Hepatocyte (in vitro differentiated cells): ENCODE data around the gene ZNF77. TPM values are rescaled to one million over a fixed set of nuclear protein-coding genes. Genes with fewer than 3 reads are reported as not detected.

Source experiments
- DNase-seq: peaks from one replicate; pipeline ENCODE4 v3.0.0-alpha.2; 2016; ENCODE audit warnings: low spot score
- H2AFZ ChIP-seq: fragments of 200-600 bp; sonication (generic); 2 replicates; pipeline ENCODE4 v1.6.0; 2016; ENCODE audit warnings: antibody characterized with exemption, mild to moderate bottlenecking
- H3K27ac ChIP-seq: fragments of 200-600 bp; sonication (generic); 2 replicates; pipeline ENCODE4 v1.5.1; 2016; ENCODE audit warnings: mild to moderate bottlenecking
- H3K27me3 ChIP-seq: fragments of 200-600 bp; sonication (generic); 2 replicates; pipeline ENCODE4 v1.6.1; 2016
- H3K36me3 ChIP-seq: fragments of 200-600 bp; sonication (generic); replicated peaks from 2 replicates; pipeline ENCODE4 v1.5.1; 2016; ENCODE audit warnings: low read depth; ENCODE audit not compliant: insufficient read depth
- H3K4me1 ChIP-seq: fragments of 200-600 bp; sonication (generic); 2 replicates; pipeline ENCODE4 v1.5.1; 2016; ENCODE audit warnings: mild to moderate bottlenecking, moderate library complexity; ENCODE audit not compliant: insufficient read depth
- H3K4me2 ChIP-seq: fragments of 200-600 bp; sonication (generic); 2 replicates; pipeline ENCODE4 v1.6.0; 2016
- H3K4me3 ChIP-seq: fragments of 200-600 bp; sonication (generic); 2 replicates; pipeline ENCODE4 v1.5.1; 2016; ENCODE audit warnings: mild to moderate bottlenecking
- H3K79me2 ChIP-seq: fragments of 200-600 bp; sonication (generic); 2 replicates; pipeline ENCODE4 v1.6.0; 2017; ENCODE audit warnings: mild to moderate bottlenecking
- H3K9me2 ChIP-seq: fragments of 200-600 bp; sonication (generic); replicated peaks from 2 replicates; pipeline ENCODE4 v1.6.0; 2017; ENCODE audit warnings: mild to moderate bottlenecking; ENCODE audit not compliant: insufficient read depth
- H3K9me3 ChIP-seq: fragments of 200-600 bp; sonication (generic); 2 replicates; pipeline ENCODE4 v1.5.1; 2016; ENCODE audit warnings: low read depth, mild to moderate bottlenecking
- H4K20me1 ChIP-seq: fragments of 200-600 bp; sonication (generic); 2 replicates; pipeline ENCODE4 v1.6.0; 2016; ENCODE audit warnings: mild to moderate bottlenecking; ENCODE audit not compliant: insufficient read depth, poor library complexity, severe bottlenecking
- CTCF ChIP-seq: fragments of 200-600 bp; sonication (generic); IDR thresholded peaks from 2 replicates; pipeline ENCODE4 v1.5.1; 2016; ENCODE audit warnings: antibody characterized with exemption, mild to moderate bottlenecking; ENCODE audit not compliant: poor library complexity
- EZH2 ChIP-seq: fragments of 200-600 bp; sonication (generic); IDR thresholded peaks from 2 replicates; pipeline ENCODE4 v1.6.1; 2016; ENCODE audit warnings: antibody characterized with exemption, mild to moderate bottlenecking, borderline replicate concordance
- EZH2phosphoT487 ChIP-seq: fragments of 200-600 bp; sonication (generic); IDR thresholded peaks from one replicate; pipeline ENCODE4 v1.6.1; 2018; ENCODE audit warnings: antibody characterized with exemption, mild to moderate bottlenecking, low read depth, moderate library complexity; ENCODE audit not compliant: unreplicated experiment, severe bottlenecking
- WGBS: methylation state at CpG from one replicate; pipeline ENCODE4 v1.1.6; 2016; ENCODE audit warnings: low lambda C conversion rate; ENCODE audit errors: missing lambda C conversion rate; 5-methylcytosine and 5-hydroxymethylcytosine counted together
- polyA plus RNA-seq: library from polyadenylated mRNA; unstranded; fragments of >200 nt; fragmentation: Nextera tagmentation; extraction: Ambion mirVana; gene quantifications from 2 replicates; pipeline ENCODE4 v1.2.1, GENCODE V29; 2016
- total RNA-seq: library from RNA; depleted of rRNA; stranded (reverse); fragments of >200 nt; gene quantifications from 2 replicates; pipeline ENCODE4 v1.2.3, GENCODE V29; 2014

Gene ZNF77
- total and polyA plus RNA-seq, 2 experiments from 2014 or later: 1.8 to 3.4 TPM

DNA sequence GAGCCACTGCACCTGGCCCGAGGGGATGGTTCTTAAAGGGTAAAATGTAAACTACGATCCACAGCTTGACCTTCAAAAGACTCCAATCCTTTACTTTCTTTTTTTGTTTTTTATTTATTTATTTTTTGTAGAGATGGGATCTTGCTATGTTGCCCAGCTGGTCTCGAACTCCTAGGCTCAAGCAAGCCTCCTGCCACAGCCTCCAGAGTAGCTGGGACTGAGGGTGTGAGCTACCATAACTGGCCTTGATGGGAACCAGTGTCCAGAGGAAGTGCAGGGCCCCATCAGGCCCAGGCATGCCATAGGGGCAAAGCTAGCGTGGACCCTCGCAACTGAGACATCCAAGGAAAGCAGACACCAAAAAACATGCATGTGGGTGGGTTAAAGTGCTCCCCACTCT, 18.4 kb upstream of the ZNF77 start:
- H3K79me2 ChIP-seq: no peaks in the 10 kb centered on the region
- no peaks in the 10 kb centered on the region for H3K27me3 ChIP-seq
- H3K36me3 ChIP-seq: no peaks in the 10 kb centered on the region
- no peaks in the 10 kb centered on the region for H3K9me3 ChIP-seq
- WGBS: 87% methylated on average over 5 of the region's 5 CpGs
- H3K9me2 ChIP-seq: no peaks in the 10 kb centered on the region
- TF ChIP-seq CTCF: no peak
- TF ChIP-seq EZH2phosphoT487: no peak
- no peak for TF ChIP-seq EZH2
- no peak overlapping the region for H3K27ac ChIP-seq
- no peaks in the 10 kb centered on the region for H4K20me1 ChIP-seq
- H3K4me2 ChIP-seq: no peak overlapping the region
- DNase-seq: no peak
- H3K4me3 ChIP-seq: no peak overlapping the region
- H3K4me1 ChIP-seq: no peaks in the 10 kb centered on the region
- H2AFZ ChIP-seq: no peak overlapping the region

GRCh38 chr19:2962018-2962670, 17.4 kb upstream of the ZNF77 start:
- no peak overlapping the region for H3K4me3 ChIP-seq
- no peaks in the 10 kb centered on the region for H3K9me2 ChIP-seq
- TF ChIP-seq EZH2 (no peak), EZH2phosphoT487 (no peak), CTCF (peak; percentile 85)
- H3K9me3 ChIP-seq: no peaks in the 10 kb centered on the region
- DNase-seq: peak; percentile 93
- no peaks in the 10 kb centered on the region for H3K4me1 ChIP-seq
- H3K4me2 ChIP-seq: no peak overlapping the region
- no peaks in the 10 kb centered on the region for H3K27me3 ChIP-seq
- no peaks in the 10 kb centered on the region for H4K20me1 ChIP-seq
- no peak overlapping the region for H3K27ac ChIP-seq
- 51% methylated on average over 17 of the region's 17 CpGs for WGBS
- no peaks in the 10 kb centered on the region for H3K36me3 ChIP-seq
- H2AFZ ChIP-seq: no peak overlapping the region
- H3K79me2 ChIP-seq: no peaks in the 10 kb centered on the region

DNA sequence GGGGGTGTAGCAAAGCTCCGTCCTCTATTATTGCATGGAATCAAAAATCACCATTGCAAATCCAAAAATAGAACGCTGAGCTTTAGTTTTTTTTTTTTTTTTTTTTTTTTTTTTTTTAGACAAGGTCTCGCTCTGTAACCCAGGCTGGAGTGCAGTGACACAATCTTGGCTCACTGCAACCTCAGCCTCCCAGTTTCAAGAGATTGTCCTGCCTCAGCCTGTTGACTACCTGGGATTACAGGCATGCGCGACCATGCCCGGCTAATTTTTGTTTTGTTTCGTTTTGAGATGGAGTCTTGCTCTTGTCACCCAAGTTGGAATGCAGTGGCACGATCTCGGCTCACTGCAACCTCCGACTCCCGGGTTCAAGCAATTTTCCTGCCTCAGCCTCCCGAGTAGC, 15.3 kb upstream of the ZNF77 start:
- Histone ChIP-seq H3K9me2 (no peaks in the 10 kb centered on the region), H3K4me2 (no peak overlapping the region), H4K20me1 (no peaks in the 10 kb centered on the region), H3K27me3 (no peaks in the 10 kb centered on the region), H3K79me2 (no peaks in the 10 kb centered on the region), H2AFZ (no peak overlapping the region), H3K36me3 (no peaks in the 10 kb centered on the region), H3K27ac (no peak overlapping the region), H3K4me1 (no peaks in the 10 kb centered on the region), H3K4me3 (no peak overlapping the region), H3K9me3 (no peaks in the 10 kb centered on the region)
- no peak for DNase-seq
- WGBS: 90% methylated on average over 11 of the region's 12 CpGs
- TF ChIP-seq EZH2 (no peak), EZH2phosphoT487 (no peak), CTCF (no peak)
